GM21529 (cell line): Measurements from ENCODE around the gene TBXAS1.

Experiments
- ATAC-seq: cut with Tn5 transposase; IDR thresholded peaks from one replicate; pipeline ENCODE4 v1.9.1; 2021; ENCODE audit not compliant: unreplicated experiment

Gene TBXAS1

DNA sequence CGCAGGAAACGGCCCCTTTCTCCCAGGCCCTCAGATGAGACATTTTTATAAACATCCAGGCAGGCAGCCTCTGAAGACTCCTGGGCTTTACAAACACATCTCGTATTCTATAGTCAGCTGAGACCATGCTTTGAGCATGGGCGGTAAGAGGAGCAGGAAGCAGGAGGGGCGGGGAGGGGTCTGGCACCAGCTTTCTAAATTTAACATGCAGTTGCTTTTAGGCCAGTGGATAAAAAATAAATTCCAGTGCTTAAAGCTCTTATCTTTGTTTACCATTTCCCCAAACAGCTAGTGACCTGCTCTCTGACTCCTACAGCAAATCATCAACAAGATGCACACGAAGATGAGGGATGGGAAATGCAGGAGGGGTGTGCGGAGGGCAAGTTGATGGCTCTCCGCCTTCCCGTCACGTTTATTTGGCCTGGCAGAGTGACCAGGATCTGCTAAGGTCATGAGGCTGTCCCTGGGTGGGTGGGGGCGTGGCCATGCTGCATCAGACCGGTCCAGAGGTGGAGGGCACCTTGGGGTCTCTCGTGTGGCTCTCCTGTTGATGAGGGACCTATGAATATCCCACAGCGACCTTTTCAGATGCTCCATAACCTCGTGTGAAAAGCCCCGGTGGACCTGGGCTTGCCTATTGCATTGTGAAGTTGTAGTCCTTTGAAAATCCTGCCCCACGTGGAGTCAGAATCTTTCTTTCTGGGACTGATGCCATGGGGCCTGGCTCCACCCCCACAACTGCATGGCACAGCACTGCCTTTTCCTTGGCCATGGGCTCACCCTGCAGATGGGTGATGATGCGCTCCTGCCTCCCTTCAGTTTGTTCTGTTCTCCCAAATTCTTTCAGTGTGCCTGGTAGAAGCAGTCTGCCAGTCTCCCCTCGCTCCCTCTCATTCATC is 166.2 kb downstream of the TBXAS1 start:
- no peak for ATAC-seq

GRCh38 chr7:139998572-139998971 is 169.5 kb downstream of the TBXAS1 start:
- ATAC-seq, result no peak

DNA sequence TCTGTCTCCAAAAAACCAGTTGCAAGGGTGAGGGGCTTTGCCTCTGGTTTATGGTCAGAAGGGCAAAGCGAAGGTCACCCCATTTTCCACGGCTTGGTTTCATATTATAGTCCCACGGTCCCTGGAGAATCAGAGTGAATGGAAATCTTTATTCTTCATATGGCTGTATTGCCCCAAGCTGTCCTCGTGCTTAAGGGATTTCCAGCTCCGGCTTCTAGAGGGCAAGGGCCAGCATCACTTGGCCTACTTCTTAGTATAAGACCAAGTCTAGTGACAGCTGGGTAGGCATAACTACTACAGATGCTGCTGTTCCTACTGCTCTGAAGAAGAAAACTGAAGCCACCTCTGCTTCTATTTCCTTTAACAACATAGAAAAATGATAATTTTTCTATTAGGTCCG is 170.5 kb downstream of the TBXAS1 start:
- no peak for ATAC-seq

- no peak for ATAC-seq
Measured at GRCh38 chr7:140000666-140001268, 171.7 kb downstream of the TBXAS1 start.

- ATAC-seq, result no peak
Measured at GRCh38 chr7:140003913-140004382, 174.9 kb downstream of the TBXAS1 start.

DNA sequence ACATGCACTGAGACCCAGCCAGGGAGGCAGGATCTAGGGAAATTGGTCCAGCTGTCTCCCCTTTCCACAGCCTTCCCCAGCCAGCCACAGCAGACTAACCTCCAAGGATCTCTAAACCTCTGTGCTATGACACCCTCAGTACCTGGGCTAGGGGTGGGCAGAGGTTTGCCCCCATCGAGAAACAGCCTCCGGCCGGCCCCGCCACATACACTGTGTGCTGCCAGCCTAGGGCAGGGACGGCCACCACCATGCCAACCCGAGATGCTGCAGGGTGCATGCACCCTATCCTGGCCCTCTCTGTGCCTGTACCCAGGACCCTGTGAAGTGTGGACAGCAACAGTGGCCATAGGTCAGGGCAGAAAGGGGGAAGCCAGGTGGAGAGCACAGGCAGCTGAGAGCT is 175.6 kb downstream of the TBXAS1 start:
- no peak for ATAC-seq

GRCh38 chr7:140005341-140005740 is 176.3 kb downstream of the TBXAS1 start:
- no peak for ATAC-seq

DNA sequence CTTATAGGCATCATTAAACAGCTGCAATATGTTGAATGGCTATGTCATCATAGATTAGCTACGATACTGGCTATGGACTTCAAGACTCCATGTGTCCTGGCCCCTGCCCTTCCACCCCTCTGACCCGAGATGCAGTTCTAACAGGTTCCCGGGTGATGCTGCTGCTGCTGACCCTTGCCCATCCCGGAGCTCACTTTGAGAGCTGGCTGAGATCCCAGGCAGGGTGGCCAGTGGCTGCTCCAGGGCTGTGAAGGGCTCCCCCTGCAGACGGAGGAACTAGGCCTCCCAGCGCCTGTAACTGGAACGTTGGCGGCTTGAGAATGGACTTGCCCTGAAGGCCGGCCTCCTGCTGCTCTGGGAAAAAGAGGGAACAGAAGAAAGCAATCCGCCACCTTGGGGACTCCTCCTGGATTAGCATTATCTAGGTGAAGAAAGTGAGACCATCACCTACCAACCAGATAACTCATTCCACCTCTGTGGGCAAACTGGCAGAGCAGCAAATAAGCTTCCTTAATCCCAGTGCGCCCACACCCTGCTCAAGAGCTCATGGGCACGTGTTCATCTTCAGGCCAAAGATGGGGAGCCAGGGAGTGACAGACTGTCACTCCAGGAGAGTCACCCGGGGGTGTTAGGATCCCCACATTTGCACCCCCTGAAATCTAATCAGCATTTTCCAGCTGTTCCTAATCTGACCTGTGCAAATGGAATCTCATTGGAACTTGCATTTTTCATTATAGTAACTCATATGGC is 176.9 kb downstream of the TBXAS1 start:
- no peak for ATAC-seq

DNA sequence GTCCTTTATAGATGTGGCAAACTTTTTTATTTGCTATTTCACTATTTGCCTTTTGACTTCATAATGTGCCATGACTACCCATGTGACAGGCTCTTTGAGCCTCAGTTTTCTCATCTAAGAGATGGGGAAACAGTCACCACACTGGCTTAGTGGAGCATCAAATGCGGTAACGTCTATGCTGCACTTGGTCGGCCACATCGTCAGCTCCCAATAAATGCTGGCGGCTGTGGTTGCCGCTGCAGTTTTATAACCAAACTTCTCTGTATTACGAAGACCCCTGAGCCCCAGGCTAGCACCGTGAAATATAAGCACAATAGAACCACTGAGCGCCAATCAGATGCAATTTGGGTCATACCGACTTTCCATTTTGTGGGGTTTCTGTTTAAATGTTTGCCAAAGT is 177.5 kb downstream of the TBXAS1 start:
- ATAC-seq, result no peak

- no peak for ATAC-seq
Measured at GRCh38 chr7:140007051-140007690, 178.1 kb downstream of the TBXAS1 start.

DNA sequence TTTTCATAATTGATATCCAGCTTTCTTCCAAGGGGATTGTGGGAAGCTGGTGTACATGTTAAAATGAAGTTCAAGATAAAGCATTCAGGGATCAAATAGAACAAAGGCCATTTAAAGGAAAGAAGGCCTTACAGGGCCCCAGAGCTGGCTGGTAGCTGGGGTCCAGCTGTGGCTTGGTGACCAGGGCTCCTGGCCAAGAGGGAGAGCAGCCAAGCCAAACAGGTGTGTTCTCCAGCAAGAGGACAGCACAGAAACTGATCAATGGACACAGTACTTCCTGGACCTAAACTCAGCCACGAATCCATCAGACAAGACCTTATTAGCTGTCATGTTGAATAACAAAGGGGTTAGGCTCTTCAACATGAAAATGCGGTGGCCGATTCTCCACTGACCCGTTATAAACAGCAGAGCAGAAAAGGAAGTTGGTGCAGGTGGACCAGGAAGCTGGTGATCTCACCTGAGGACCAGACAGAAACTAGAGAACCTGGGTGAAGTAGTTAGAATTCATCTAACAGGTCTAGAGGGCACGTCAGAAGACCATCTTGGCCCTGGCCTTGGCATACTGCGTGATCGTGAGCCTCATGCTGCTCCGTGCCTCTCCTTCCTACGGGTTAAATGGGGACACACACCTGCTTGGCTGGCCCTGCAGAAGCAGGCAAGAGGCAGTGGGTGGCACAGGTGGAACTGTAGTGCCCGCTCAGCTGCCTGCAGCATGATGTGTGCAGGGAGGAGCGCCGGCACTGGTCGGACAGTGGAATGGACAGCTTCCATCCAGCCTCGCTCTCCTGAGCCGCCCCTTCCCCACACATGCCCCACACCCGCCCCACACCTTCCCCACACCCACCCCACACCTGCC is 179.9 kb downstream of the TBXAS1 start:
- no peak for ATAC-seq

DNA sequence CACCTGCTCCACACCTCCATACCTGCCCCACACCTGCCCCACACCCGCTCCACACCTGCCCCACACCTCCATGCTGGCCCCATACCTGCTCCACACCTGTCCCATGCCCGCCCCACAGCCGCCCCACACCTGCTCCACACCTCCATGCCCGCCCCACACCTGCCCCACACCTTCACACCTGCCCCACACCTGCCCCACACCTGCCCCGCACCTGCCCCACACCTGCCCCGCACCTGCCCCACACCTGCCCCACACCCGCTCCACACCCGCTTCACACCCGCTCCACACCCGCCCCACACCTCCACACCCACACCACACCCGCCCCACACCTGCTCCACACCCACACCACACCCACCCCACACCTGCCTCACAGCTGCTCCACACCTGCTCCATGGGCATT is 180.7 kb downstream of the TBXAS1 start:
- no peak for ATAC-seq

- no peak for ATAC-seq
Measured at GRCh38 chr7:140010194-140010895, 181.3 kb downstream of the TBXAS1 start.

DNA sequence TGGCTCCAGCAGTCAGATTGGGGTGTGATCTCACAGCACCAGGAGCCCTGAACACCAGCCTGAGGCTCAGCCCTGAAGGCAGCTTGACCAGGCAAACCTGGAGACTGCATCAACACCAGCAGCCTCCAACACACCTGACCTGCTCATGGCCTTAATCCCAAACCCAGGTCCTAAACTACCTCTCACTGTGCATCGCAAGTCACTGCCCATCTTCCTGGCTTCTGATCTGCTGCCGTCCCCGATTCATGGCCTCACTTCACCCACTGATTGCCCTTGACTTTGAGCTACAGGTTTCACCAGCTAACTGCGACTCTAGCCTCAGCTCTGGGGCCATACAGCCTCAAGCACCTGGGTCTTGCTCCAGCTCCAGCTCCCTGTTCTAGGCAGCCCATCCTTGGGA is 184.6 kb downstream of the TBXAS1 start:
- no peak for ATAC-seq

DNA sequence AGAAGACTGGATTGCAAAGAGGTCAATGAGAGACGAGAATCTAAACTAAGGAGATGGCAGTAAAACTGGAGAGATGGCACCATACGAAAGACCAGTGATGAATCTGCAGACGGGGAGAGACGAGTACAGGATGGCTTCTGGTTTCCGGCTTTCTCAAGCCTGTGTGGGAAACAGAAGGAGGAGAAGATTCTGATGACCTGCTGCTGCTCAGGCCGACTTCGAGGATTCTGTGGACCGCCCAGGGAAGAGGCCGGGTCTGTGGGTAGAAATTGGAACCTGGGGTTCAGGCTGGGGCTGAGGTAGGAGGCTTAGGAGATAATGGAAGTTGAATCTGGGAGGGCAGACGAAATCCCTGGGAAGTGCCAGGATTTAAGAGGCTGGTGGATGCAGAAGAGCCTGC is 185.1 kb downstream of the TBXAS1 start:
- no peak for ATAC-seq

DNA sequence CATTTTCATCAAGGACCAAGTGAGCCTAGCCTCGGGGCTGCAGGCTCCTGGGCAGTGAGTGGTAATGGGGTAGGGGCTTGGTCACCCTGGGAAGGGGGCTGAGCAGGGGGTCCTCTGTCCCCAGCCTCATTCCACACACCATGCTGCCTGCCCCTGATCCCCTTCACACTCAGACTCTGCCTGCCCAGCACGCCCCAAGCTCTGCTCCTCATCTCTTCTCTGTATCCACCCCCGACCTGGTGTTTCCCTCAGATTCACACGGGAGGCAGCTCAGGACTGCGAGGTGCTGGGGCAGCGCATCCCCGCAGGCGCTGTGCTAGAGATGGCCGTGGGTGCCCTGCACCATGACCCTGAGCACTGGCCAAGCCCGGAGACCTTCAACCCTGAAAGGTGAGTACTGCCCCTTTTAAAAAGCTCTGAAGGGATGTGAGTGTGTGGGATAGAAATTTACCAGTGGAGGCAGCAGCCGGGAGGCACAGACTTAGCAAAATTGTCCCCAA is 186.5 kb downstream of the TBXAS1 start:
- no peak for ATAC-seq

DNA sequence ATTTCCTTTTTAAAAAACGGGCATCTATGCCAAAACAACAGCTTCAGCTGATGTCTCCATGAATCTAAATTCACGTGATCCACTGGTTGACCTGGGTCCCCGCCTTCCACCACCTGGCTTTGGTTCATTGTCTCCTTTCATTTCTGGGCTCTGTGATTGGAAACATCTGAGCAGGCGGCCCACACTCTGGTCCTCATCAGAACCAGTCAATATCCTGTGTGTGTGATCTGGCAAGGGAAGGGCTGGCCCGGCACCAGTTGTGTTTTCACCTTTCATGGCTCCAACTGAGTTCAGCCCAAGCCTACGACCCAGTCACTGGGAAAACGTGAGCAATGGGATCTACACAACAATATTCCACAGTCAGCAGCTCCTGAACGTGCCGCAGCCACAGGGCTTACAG is 187.5 kb downstream of the TBXAS1 start:
- ATAC-seq, result no peak

GRCh38 chr7:140017034-140017433 is 188.0 kb downstream of the TBXAS1 start:
- ATAC-seq, result no peak

- ATAC-seq, result no peak
Measured at GRCh38 chr7:140017543-140017942, 188.5 kb downstream of the TBXAS1 start.
